ENCODE measurements around the gene CNTN1. TPM values are rescaled to one million over a fixed set of nuclear protein-coding genes. Genes with fewer than 3 reads are reported as not detected.

The CNTN1 gene
- total RNA-seq, 4 donors from 2014 or later = 0.40 to 3.9 (median 0.68) TPM

- Histone ChIP-seq H3K4me3 (no peak overlapping the region), H3K27me3 (no peaks in the 10 kb centered on the region), H3K4me1 (no peaks in the 10 kb centered on the region), H3K9me3 (no peaks in the 10 kb centered on the region), H3K27ac (no peak overlapping the region), H3K36me3 (no peaks in the 10 kb centered on the region)
- no peak for DNase-seq
- TF ChIP-seq POLR2A (IDR thresholded peaks at IDR 0.05) = no peak
- no peak for TF ChIP-seq CTCF (IDR thresholded peaks at IDR 0.05)
Measured at GRCh38 chr12:40701756-40702155, 9.5 kb downstream of the CNTN1 start.

- DNase-seq = no peak
- Histone ChIP-seq H3K36me3 (no peaks in the 10 kb centered on the region), H3K27me3 (no peaks in the 10 kb centered on the region), H3K4me3 (no peak overlapping the region), H3K4me1 (no peaks in the 10 kb centered on the region), H3K27ac (no peak overlapping the region), H3K9me3 (no peaks in the 10 kb centered on the region)
- no peak for TF ChIP-seq POLR2A (IDR thresholded peaks at IDR 0.05)
- TF ChIP-seq CTCF (IDR thresholded peaks at IDR 0.05) = no peak
Measured at GRCh38 chr12:40711121-40711520, 18.9 kb downstream of the CNTN1 start.

GRCh38 chr12:40714636-40715035 lies 22.4 kb downstream of the CNTN1 start:
- TF ChIP-seq POLR2A (IDR thresholded peaks at IDR 0.05) = no peak
- no peak for TF ChIP-seq CTCF (IDR thresholded peaks at IDR 0.05)
- no peaks in the 10 kb centered on the region for H3K4me1 ChIP-seq
- no peaks in the 10 kb centered on the region for H3K9me3 ChIP-seq
- no peak for DNase-seq
- H3K36me3 ChIP-seq = no peaks in the 10 kb centered on the region
- H3K27ac ChIP-seq = no peak overlapping the region
- no peaks in the 10 kb centered on the region for H3K27me3 ChIP-seq
- no peak overlapping the region for H3K4me3 ChIP-seq

- Histone ChIP-seq H3K36me3 (no peaks in the 10 kb centered on the region), H3K27me3 (no peaks in the 10 kb centered on the region), H3K27ac (no peak overlapping the region), H3K9me3 (no peaks in the 10 kb centered on the region), H3K4me1 (no peaks in the 10 kb centered on the region), H3K4me3 (no peak overlapping the region)
- DNase-seq = no peak
- TF ChIP-seq CTCF (IDR thresholded peaks at IDR 0.05) (no peak), POLR2A (IDR thresholded peaks at IDR 0.05) (no peak)
Measured at GRCh38 chr12:40716037-40716436, 23.8 kb downstream of the CNTN1 start.

- no peak for DNase-seq
- no peaks in the 10 kb centered on the region for H3K4me1 ChIP-seq
- no peaks in the 10 kb centered on the region for H3K27me3 ChIP-seq
- no peaks in the 10 kb centered on the region for H3K9me3 ChIP-seq
- TF ChIP-seq CTCF (IDR thresholded peaks at IDR 0.05) (no peak), POLR2A (IDR thresholded peaks at IDR 0.05) (no peak)
- H3K27ac ChIP-seq = no peak overlapping the region
- H3K4me3 ChIP-seq = no peak overlapping the region
- H3K36me3 ChIP-seq = no peaks in the 10 kb centered on the region
Measured at GRCh38 chr12:40717576-40717975, 25.3 kb downstream of the CNTN1 start.

- Histone ChIP-seq H3K27me3 (no peaks in the 10 kb centered on the region), H3K9me3 (no peaks in the 10 kb centered on the region), H3K4me1 (no peaks in the 10 kb centered on the region), H3K4me3 (no peak overlapping the region), H3K36me3 (no peaks in the 10 kb centered on the region), H3K27ac (no peak overlapping the region)
- TF ChIP-seq POLR2A (IDR thresholded peaks at IDR 0.05) (no peak), CTCF (IDR thresholded peaks at IDR 0.05) (no peak)
- DNase-seq = no peak
Measured at GRCh38 chr12:40718878-40719372, 26.7 kb downstream of the CNTN1 start.

Measured in Peyer's patch (tissue), 4 donors.